Effector CD8-positive, alpha-beta T cell (primary cell): ENCODE data around the gene SLC25A31.

Source experiments
- DNase-seq: peaks from one replicate; lab custom pipeline; 2025; lab: John Stamatoyannopoulos, UW
- total RNA-seq, 4 experiments: gene quantifications; one replicate each; lab custom pipeline; 2026; lab: John Stamatoyannopoulos, UW

The SLC25A31 gene
- total RNA-seq, result 0 reads per million in 4 experiments

DNA sequence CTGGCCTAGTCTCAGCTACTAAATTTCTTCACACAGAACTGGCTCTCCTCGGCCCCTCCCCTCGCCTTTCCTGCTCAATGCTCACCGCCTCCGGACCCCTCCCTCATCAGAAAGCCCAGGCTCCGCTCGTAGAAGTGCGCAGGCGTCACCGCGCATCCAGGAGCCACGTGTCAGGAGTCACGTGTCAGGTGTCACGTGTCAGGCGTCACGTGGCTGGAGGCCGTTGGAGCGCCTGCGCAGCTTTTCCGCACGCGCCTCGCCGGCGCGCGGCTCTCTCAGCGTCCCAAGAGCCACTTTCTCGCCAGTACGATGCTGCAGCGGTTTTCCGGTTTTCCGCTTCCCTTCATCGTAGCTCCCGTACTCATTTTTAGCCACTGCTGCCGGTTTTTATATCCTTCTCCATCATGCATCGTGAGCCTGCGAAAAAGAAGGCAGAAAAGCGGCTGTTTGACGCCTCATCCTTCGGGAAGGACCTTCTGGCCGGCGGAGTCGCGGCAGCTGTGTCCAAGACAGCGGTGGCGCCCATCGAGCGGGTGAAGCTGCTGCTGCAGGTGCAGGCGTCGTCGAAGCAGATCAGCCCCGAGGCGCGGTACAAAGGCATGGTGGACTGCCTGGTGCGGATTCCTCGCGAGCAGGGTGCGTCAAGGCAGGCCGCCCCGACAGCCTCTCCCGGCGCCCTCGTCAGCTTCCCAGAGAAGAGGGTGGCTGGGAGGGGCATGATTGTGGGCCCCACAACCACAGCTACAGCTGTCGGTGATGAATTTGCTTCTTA, at the start of gene SLC25A31:
SLC25A31 (plus strand) TSS at position 259 of the 772 bp plus-strand sequence; CDS start at position 405, 146 bp downstream.
- no peak for DNase-seq

DNA sequence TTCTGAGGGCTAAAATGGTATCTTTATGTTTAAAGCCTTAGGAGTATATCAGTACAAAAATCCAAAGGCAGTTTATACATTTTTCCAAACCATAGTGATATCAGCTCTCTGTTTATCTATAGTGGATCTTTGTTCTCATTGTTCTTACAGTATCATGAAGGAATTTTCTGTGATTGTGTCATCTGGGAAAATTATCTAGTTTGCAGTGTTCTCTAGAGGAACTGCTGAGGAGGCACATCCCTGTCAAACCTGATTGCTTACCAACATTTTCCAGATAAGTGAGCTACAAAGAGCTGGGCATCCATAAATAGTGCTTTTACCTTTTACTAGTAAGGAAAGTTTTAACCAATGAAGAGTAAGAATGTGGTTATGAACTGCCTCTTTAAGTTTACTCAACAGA, 44.9 kb upstream of the SLC25A31 start:
- no peak for DNase-seq

DNA sequence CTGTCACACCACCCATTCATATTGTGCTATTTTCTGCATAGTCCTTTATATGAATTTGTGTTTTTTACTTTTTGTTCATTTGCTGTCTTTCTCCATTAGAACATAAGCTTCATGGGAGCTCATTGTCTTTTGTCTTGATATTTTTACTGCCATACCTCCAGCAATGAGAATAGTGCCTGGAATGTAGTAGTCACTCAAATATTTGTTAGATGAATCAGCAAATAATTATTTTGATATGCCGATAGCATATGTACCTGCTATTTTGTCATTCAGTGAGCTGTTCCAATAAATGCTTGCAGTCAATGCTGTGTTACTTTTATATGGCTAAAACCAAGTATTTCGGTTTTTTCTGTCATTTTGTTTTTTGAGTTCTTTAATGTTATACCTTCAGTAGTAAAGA, 43.5 kb upstream of the SLC25A31 start:
- DNase-seq, result no peak

DNA sequence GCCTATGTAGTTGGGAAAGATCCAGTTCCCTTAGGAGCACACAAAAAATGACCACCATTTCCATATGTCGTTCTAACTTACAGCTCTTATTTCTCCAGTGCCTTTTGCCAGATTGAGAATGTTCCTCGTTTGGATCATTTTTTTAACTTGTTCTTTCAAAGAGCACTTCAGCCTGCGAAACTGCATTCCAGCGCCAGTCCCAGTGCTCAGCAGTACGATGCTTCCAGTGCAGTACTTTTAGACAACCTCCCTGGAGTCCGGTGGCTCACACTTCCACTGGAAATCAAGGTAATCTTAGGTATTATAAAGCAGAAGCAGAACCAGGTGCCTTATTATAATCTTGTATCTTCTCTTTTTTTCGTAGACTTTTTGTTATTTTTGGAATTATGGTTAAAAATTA, 42.6 kb upstream of the SLC25A31 start:
- no peak for DNase-seq

DNA sequence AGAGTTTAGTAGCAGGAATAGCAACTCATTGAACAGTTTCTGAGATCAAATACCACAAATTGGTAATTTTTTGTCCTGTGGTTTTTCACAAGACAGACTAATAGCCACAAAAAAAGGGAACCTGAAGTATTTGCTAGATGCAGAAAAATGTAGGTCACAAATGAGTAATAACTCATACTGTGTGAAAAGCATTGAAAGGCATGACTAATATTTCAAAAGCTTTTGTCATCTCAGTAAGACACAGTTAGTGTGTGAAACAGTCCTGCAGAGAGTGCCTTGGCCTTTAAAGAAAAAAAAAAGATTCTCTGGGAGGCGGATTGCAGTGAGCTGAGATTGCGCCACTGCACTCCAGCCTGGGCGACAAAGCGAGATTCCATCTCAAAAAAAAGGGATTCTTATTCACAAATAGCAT, 31.4 kb upstream of the SLC25A31 start:
- no peak for DNase-seq

DNA sequence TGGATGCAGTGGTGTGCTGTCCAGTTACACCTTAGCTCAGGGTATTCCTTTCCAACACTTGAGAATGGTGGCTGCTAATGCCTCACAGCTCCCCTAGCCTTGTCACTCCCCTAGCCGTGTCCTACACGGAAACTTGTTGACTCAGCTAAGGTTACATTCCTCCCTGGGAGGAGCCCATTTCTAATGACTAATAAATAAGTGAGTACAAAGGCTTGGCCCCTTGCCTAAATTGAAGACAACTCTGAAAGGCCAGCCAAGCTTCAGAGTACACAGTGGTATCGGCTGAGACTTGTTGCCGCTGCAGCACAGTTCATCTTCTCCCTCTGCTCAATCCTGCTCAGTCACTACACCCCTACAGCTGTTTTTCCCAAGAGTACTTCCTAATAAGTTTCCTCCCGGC, 21.2 kb upstream of the SLC25A31 start:
- no peak for DNase-seq

DNA sequence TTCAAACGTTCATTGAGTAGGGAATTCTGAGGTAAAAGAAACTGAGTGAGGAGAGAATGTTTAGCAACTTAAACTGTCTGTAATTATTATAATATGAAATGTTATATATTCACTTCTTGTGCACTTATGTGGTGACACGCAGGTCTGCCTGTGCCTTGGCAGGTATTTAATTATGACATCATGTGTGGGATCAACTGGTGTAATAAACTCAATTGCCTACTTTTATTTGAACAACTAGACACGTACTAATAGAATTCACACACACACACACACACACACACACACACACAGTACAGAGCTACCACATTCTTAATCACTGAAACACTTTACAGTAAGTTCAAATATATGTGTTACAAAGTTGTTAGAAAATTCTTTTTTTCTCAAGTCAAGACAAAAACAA, 20.7 kb upstream of the SLC25A31 start:
- no peak for DNase-seq

DNA sequence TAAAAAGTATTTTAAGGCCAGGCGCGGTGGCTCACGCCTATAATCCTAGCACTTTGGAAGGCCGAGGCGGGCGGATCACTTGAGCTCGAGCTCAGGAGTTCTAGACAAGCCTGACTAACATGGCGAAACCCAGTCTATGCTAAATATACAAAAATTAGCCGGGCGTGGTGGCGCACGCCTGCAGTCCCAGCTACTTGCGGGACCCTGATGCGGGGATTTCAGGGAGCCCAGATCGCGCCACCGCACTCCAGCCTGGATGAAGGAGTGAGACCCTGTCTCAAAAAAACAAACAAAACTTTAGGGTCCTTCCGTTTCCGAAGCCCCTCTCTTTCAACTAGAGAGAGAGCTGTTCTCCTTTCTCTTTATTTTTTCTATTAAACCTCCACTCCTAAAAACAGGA, 1.2 kb downstream of the SLC25A31 start:
- DNase-seq, result no peak

DNA sequence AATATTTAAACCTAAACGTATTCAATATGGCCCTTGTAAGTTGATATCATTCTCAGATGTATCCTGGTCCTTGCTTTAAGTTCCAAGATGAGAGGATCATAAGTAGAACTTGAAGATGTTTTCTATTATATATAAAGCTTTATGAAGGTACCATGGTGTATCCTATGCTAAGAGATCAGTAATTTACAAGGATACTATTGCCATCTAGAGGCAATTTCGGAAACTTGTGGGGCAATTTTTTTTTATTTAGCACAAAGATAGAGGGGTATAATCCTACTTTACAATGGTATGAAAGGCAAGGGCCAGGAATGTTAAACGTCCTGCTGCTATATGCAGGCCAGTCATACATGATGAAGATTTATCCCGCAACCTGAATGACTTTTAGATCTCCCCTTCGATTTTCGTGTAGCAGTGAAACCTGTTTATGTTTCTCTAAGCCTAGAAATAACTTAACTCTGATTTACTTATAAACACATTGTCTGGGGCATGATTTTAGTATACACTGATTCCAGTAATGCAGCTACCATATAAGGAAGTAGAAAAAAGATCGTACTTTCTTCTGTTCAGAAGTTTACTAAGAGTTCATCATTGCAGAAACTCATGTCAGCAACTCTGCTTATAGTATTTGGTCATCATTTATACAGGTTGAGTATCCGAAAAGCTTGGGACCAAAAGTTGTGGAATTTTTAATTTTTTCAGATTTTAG, 2.6 kb downstream of the SLC25A31 start:
- no peak for DNase-seq

DNA sequence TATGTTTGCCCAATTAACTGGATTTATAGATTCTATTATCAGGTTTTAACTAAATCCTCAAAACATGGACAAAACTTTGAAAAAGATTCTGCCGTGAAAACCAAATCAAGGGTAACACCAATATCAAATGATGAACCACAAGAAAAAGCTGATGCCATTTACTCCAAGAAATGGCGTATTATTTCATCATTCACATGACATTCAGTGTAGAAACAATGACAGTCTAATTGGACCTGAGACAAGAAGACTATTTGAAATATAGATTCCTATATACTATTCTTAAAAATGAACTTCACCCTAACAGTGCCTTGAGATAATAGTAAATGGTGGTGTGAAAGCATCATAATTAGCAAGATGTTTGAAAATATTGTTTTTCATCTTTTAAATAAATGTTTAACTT, 4.8 kb downstream of the SLC25A31 start:
- DNase-seq, result no peak

DNA sequence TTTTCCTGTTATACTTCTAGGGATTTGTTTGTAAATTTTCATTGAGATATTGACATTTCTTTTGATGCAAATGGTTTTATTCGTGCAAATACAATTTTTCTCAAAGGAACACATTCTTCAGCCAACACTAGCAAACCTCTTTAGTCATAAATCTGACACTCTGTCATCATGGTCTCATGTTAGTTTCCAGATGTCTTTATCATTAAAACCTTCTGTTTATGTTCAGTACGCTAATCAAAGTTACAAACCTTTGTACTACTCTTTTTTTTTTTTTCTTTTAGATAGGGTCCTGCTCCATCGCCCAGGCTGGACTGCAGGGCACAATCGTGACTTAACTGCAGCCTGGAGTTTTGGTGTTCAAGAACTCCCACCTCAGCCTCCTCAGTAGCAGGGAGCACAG, 7.1 kb downstream of the SLC25A31 start:
- no peak for DNase-seq

DNA sequence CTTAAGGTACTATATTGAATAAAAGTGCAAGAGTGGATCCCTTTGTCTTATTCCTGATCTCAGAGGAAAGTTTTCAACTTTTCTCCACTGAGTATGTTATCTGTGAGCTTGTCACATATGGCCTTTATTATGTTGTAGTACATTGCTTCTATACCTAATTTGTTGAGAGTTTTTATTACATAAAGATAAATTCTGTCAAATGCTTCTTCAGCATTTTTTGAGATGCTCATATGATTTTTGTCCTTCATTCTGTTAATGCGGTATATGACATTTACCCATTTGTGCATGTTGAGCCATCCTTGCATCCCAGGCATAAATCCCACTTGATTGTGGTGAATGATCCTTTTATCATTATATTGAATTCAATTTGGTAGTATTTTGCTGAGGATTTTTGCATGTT, 11.0 kb downstream of the SLC25A31 start:
- DNase-seq, result no peak

DNA sequence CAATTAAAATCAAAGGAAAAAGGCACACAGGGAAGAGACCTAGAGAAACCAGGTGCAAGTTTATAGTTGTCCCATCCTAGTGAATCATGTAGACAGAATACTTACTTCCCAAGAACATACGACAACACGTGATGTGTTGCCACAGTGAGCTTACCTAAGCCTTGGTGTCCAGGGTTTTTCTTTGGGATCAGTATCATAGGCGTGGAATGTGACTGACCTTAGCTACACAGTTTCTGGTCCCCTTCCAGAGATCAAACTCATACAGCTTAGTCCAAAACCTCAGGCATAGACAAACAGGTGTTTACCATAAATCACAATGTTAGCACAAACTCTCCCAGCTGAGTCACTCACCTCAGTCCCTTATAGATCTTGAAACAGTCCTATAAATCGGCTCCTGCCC, 17.7 kb downstream of the SLC25A31 start:
- DNase-seq, result no peak

DNA sequence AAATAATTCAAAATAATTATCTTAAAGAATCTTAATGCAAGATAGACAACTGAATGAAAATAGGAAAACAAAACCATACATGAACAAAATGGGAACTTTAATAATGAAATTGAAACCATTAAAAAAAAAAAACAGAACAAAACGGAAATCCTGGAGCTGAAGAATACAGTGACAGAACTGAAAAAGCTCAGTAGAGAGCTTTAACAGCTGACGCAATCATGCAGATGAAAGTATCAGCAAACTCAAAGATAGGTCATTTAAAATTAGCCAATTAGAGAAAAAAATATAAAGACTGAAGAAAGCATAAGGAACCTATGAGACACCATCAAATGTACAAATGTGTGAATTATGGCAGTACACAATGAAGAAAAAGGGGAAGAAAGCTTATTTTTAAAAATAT, 18.8 kb downstream of the SLC25A31 start:
- no peak for DNase-seq

DNA sequence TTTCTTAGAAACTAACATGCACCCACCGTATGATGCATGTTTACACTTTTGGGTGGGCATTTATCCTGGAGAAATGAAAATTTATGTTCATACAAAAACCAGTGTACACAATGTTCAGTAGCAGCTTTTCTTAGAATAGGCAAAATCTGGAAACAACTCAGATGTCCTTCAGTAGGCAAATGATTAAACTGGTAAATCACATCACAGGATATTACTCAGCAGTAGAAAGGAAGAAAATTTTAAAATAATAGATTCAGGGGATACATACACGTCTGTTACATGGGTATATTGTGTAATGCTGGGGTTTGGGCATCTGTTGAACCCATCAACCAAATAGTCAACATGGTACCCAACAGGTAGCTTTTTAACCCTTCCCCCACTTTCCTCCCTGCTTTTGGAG, 26.7 kb downstream of the SLC25A31 start:
- DNase-seq, result no peak

DNA sequence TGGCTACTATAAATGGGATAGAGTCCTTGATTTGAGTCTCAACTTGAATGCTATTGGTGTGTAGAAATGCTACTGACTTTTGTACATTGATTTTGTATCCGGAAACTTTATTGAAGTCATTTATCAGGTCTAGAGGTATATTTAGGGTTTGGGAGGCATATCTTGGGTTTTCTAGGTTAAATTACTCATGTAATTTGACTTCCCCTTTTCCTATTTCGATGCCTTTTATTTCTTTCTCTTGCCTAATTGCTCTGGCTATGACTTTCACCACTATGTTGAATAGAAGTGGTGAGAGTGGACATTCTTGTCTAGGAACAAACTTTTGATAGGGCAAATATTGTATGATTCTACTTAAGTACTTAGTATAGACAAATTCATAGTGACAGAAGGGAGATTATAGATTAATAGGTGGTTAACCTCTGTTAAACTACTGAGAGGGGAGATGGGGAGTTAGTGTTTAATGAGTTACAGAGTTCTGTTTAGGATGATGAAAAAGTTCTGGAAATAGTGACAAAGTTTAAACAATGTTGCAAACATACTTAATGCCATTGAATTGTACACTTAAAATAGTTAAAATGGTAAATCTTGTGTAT, 29.1 kb downstream of the SLC25A31 start:
- no peak for DNase-seq

DNA sequence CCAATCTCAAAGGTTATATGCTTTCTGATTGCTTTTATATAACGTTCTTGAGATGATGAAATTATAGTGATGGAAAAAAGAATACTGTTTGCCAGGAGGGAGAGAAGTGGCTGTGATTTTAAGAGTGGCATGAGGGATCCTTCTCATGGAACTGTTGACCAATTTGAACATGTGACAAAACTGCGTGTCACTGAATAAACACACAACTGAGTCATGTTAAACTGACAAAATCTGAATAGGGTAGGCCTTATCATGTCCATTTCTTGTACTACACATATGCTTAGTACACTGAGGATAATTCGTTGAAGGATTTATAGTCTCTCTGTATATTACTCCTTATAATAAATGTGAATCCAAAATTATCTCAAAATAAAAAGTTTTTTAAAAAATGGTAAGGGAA, 29.7 kb downstream of the SLC25A31 start:
- no peak for DNase-seq

DNA sequence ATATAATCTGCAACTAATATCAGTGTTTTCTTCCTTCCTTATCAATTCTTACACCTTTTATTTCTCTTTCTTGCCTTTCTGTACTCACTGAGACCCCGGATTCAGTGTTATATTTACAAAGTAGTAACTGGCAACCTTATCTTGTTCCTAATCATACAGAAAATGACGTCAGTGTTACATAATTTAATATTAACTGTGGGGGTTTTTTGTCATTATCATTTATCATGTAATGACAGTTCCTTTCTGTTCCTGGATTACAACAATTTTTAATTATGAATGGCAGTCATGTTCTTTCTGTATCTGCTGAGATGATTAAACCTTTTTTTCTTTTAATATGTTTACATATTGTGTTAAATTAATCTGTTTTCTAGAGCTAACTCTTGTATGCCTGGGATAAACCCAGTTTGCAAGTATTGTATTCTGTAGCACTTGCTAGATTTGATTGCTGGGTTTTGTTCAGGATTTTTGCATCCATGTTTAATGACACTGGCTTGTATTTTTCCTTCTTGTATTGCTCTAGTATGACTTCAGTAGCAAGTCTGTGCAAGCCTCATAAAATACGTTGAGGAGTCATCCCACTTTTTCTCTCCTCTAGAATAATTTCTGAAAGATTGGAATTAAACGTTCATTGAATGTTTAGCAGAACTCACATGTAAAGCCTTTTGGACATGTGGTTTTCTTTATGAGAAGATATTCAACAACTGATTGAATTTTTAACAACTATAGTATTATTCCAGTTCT, 41.5 kb downstream of the SLC25A31 start:
- DNase-seq, result no peak

DNA sequence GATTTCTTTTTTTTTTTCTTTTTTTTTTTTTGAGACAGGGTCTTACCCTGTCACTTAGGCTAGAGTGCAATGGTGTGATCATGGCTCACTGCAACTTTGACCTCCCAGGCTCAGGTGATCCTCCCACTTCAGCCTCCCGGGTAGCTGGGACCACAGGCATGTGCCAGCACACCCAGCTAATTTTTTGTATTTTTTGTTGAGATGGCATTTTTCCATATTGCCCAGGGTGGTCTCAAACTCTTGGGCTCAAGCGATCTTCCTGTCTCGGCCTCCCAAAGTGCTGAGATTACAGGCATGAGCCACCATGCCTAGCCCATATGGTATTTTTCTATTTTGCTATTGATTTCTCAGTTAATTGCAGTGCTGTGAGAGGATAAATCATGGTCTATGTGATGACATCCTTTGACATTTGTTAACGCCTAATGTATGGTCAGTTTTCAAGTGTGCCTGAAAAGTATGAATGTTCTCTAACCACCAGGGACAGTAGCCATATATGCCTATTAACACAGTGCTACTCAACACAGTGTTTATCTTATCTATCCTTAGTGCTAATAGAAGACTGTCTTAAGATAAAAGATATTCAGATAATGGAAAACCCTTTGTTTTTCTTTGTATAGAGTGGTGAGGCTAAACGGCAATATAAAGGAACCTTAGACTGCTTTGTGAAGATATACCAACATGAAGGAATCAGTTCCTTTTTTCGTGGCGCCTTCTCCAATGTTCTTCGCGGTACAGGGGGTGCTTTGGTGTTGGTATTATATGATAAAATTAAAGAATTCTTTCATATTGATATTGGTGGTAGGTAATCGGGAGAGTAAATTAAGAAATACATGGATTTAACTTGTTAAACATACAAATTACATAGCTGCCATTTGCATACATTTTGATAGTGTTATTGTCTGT, 42.8 kb downstream of the SLC25A31 start:
- no peak for DNase-seq

DNA sequence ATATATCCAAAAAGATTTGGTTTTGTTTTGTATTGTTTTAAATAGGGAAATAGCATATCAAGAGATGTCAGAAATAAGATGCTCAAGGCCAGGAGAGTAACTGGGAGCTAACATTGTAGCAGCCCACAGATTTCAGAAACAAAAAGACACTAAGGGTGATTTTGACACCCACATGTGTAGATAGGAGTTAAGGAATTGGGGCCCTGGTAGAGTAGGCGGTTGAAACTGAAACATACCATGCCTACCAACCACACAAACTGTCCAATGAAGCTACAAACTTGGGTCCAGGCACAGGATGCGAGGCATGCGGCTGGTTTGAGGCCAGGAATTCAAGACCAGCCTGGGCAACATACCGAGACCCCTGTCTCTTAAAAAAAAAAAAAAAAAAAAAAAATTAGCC, 45.6 kb downstream of the SLC25A31 start:
- DNase-seq, result no peak

DNA sequence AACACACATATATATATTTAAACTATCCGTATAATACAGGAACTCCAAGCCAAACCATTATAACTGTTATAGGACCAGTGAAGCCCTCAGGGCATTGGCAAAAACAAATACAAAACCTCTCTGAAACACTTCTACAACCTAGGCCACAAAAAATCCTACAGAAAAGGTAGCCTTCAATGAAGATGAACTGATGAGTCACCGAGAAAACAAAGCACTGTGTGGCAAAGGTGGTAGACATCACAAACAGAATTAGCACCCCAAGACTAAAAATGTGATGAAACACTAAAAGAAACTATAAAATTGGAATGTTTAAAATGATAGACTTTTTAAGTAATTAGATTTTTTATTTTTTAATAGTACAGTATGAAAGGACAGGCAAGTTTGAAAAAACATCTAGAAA, 46.4 kb downstream of the SLC25A31 start:
- DNase-seq, result no peak
